HL-60 (cell line): ENCODE measurements around the gene PRRX1.

ENCODE experiments used
- DNase-seq, 2 experiments: peaks; one replicate each; pipeline ENCODE4 v3.0.0-alpha.2; 2010 to 2020; ENCODE audit warnings: low read depth in 1 of 2, low spot score in 1 of 2
- H3K27ac ChIP-seq: fragments of 250-450 bp; sonication (Bioruptor Pico); replicated peaks from 2 replicates; pipeline ENCODE4 v1.5.1; 2020; ENCODE audit warnings: mild to moderate bottlenecking, moderate library complexity
- H3K27me3 ChIP-seq: fragments of 250-450 bp; sonication (Bioruptor Pico); 2 replicates; pipeline ENCODE4 v1.5.1; 2021; ENCODE audit warnings: mild to moderate bottlenecking, moderate library complexity; ENCODE audit not compliant: insufficient read depth, poor library complexity, severe bottlenecking
- H3K4me3 ChIP-seq: replicated peaks from 2 replicates; pipeline ENCODE4 v1.5.1; 2011; ENCODE audit warnings: mild to moderate bottlenecking, control low read depth, low read length; ENCODE audit not compliant: insufficient read depth
- CTCF ChIP-seq: IDR thresholded peaks from one replicate; pipeline ENCODE4 v1.5.1; 2011; ENCODE audit warnings: low read length, control low read depth, inconsistent platforms; ENCODE audit not compliant: insufficient read depth
- GABPA ChIP-seq: IDR thresholded peaks from 2 replicates; pipeline ENCODE4 v1.6.1; 2012; ENCODE audit warnings: low read depth
- POLR2AphosphoS5 ChIP-seq: IDR thresholded peaks from 2 replicates; pipeline ENCODE4 v1.6.1; 2012; ENCODE audit warnings: low read depth
- SPI1 ChIP-seq: IDR thresholded peaks from 2 replicates; pipeline ENCODE4 v1.6.1; 2012; ENCODE audit warnings: low read depth, mild to moderate bottlenecking, borderline replicate concordance
- TF ChIP-seq, protein P1 (sequence below): IDR thresholded peaks from 2 replicates; pipeline ENCODE4 v1.6.1; 2012; ENCODE audit warnings: low read depth; ENCODE audit not compliant: insufficient replicate concordance

The PRRX1 gene

DNA sequence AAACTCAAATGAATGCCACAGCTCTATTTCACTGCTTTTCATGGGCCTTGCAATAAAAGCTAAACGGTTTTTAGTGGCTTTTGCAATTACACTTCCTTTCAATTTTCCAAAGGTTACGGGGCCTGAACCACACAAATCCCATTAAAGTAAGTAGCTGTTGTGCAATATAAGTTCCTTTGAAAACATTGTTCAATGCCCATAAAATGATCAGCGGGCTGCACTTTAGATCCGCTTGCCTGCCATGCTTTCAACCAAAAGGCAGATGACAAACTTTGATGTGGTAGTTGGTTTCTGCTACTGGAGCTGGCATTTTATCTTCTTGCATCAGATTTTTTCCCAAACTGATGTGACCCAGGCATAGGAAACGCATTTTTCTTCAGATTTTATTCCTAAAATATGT is 50.2 kb downstream of the PRRX1 start:
- DNase-seq: no peak
- H3K4me3 ChIP-seq: no peak overlapping the region

DNA sequence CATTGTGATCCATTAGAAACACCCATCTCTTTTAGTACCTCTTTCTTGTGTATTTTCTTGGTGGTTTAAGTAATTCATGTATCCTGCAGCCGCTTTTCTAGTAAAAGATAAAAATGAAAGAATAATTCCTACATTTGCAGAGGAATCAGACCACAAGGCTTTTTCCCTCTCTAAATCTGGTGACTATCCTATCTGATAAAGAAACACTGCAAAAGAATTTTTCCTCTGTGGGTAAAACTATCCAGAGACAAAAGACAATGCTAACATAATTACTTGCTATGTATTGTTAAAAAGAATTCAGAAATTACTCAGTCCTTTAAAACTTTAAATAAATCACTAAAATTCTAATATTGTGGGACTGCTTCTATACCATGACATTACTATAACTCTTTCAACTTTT is 51.0 kb downstream of the PRRX1 start:
- Histone ChIP-seq H3K4me3 (no peak overlapping the region), H3K27ac (no peak overlapping the region), H3K27me3 (no peaks in the 10 kb centered on the region)
- DNase-seq: no peak
- TF ChIP-seq, protein P1, sequence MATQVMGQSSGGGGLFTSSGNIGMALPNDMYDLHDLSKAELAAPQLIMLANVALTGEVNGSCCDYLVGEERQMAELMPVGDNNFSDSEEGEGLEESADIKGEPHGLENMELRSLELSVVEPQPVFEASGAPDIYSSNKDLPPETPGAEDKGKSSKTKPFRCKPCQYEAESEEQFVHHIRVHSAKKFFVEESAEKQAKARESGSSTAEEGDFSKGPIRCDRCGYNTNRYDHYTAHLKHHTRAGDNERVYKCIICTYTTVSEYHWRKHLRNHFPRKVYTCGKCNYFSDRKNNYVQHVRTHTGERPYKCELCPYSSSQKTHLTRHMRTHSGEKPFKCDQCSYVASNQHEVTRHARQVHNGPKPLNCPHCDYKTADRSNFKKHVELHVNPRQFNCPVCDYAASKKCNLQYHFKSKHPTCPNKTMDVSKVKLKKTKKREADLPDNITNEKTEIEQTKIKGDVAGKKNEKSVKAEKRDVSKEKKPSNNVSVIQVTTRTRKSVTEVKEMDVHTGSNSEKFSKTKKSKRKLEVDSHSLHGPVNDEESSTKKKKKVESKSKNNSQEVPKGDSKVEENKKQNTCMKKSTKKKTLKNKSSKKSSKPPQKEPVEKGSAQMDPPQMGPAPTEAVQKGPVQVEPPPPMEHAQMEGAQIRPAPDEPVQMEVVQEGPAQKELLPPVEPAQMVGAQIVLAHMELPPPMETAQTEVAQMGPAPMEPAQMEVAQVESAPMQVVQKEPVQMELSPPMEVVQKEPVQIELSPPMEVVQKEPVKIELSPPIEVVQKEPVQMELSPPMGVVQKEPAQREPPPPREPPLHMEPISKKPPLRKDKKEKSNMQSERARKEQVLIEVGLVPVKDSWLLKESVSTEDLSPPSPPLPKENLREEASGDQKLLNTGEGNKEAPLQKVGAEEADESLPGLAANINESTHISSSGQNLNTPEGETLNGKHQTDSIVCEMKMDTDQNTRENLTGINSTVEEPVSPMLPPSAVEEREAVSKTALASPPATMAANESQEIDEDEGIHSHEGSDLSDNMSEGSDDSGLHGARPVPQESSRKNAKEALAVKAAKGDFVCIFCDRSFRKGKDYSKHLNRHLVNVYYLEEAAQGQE: no peak
- TF ChIP-seq POLR2AphosphoS5 (no peak), SPI1 (no peak), GABPA (no peak), CTCF (no peak)

More for the DNA sequence above, 50.2 kb downstream of the PRRX1 start:
- Histone ChIP-seq H3K27ac (no peak overlapping the region), H3K27me3 (no peaks in the 10 kb centered on the region)
- no peak for TF ChIP-seq POLR2AphosphoS5
- TF ChIP-seq SPI1: no peak
- TF ChIP-seq GABPA: no peak
- TF ChIP-seq, protein P1: no peak
- no peak for TF ChIP-seq CTCF

GRCh38 chr1:170716835-170717429 is 53.0 kb downstream of the PRRX1 start:
- Histone ChIP-seq H3K27ac (no peak overlapping the region), H3K27me3 (no peaks in the 10 kb centered on the region), H3K4me3 (no peak overlapping the region)
- no peak for DNase-seq
- TF ChIP-seq GABPA (no peak), POLR2AphosphoS5 (no peak), CTCF (no peak), SPI1 (no peak)
- TF ChIP-seq, protein P1: no peak
